Measurements from ENCODE around the gene TCAIM. TPM values are rescaled to one million over a fixed set of nuclear protein-coding genes. Genes with fewer than 3 reads are reported as not detected.
"Not testable (repeated sequence)": the region's sequence is repeated elsewhere in the genome, so short reads cannot be mapped to it uniquely, and the experiment has no call there.

The TCAIM gene
- total and polyA plus RNA-seq, 7 experiments from 2014 or later = 7.7 to 19.8 (median 15.7) TPM

- H3K27ac Mint-ChIP-seq = no peak overlapping the region
- Histone ChIP-seq H3K4me3 (ENCODE audit: low read length) (no peak overlapping the region), H3K36me3 (ENCODE audit: control insufficient read depth in 2 of 3, insufficient read depth in 3 of 3, low read length in 3 of 3) (no peaks in the 10 kb centered on the region), H3K4me1 (ENCODE audit: control insufficient read depth in 2 of 2, insufficient read depth in 2 of 2, low read length in 2 of 2) (no peaks in the 10 kb centered on the region), H3K9me3 (ENCODE audit: control insufficient read depth in 2 of 3, low read length in 3 of 3) (no peaks in the 10 kb centered on the region), H3K27ac (ENCODE audit: low read depth, low read length) (no peak overlapping the region), H3K27me3 (ENCODE audit: control insufficient read depth in 2 of 2, insufficient read depth in 2 of 2, low read length in 2 of 2) (no peaks in the 10 kb centered on the region)
- no peak for DNase-seq
- H3K27me3 Mint-ChIP-seq = peaks cover 0 to 6% (median 0%) of the 10 kb centered on the region in 5 donors
- ATAC-seq = no peak
- intact Hi-C loops (cut with micrococcal nuclease) = no loop called here
- ChIA-PET POLR2A (no interaction called here), CTCF (no interaction called here)
- H3K36me3 Mint-ChIP-seq = peaks cover 0 to 9% (median 0%) of the 10 kb centered on the region in 5 donors
- no peak overlapping the region for H3K4me3 Mint-ChIP-seq
- H3K4me1 Mint-ChIP-seq = peaks cover 0 to 1% (median 0%) of the 10 kb centered on the region in 7 donors
- peaks cover 0 to 3% (median 0%) of the 10 kb centered on the region in 11 donors for H3K9me3 Mint-ChIP-seq
Observed at GRCh38 chr3:44416031-44417030, 77.8 kb downstream of the TCAIM start.

- CTCF ChIA-PET; DNase-seq; H3K4me1 Mint-ChIP-seq; H3K36me3 Mint-ChIP-seq; H3K27me3 Mint-ChIP-seq; H3K27ac ChIP-seq (ENCODE audit: low read depth, low read length); H3K4me1 ChIP-seq (ENCODE audit: control insufficient read depth in 2 of 2, insufficient read depth in 2 of 2, low read length in 2 of 2); H3K27ac Mint-ChIP-seq; H3K9me3 ChIP-seq (ENCODE audit: control insufficient read depth in 2 of 3, low read length in 3 of 3); H3K9me3 Mint-ChIP-seq; H3K27me3 ChIP-seq (ENCODE audit: control insufficient read depth in 2 of 2, insufficient read depth in 2 of 2, low read length in 2 of 2); POLR2A ChIA-PET; intact Hi-C loops (cut with micrococcal nuclease); H3K4me3 Mint-ChIP-seq; ATAC-seq; H3K36me3 ChIP-seq (ENCODE audit: control insufficient read depth in 2 of 3, insufficient read depth in 3 of 3, low read length in 3 of 3); H3K4me3 ChIP-seq (ENCODE audit: low read length): not testable (repeated sequence)
Observed at GRCh38 chr3:44418118-44418517, 79.6 kb downstream of the TCAIM start.

GRCh38 chr3:44418549-44418948 is 80.0 kb downstream of the TCAIM start:
- H3K27ac Mint-ChIP-seq = no peak overlapping the region
- H3K4me3 Mint-ChIP-seq = no peak overlapping the region
- ATAC-seq (no peak), DNase-seq (no peak)
- no peaks in the 10 kb centered on the region for H3K9me3 ChIP-seq (ENCODE audit: control insufficient read depth in 2 of 3, low read length in 3 of 3)
- H3K4me1 ChIP-seq (ENCODE audit: control insufficient read depth in 2 of 2, insufficient read depth in 2 of 2, low read length in 2 of 2) = no peaks in the 10 kb centered on the region
- H3K4me1 Mint-ChIP-seq = peaks cover 0 to 1% (median 0%) of the 10 kb centered on the region in 7 donors
- no peak overlapping the region for H3K4me3 ChIP-seq (ENCODE audit: low read length)
- intact Hi-C loops (cut with micrococcal nuclease) = no loop called here
- H3K27ac ChIP-seq (ENCODE audit: low read depth, low read length) = no peak overlapping the region
- H3K36me3 ChIP-seq (ENCODE audit: control insufficient read depth in 2 of 3, insufficient read depth in 3 of 3, low read length in 3 of 3) = no peaks in the 10 kb centered on the region
- CTCF ChIA-PET = no interaction called here
- H3K27me3 Mint-ChIP-seq = peaks cover 0 to 6% (median 1%) of the 10 kb centered on the region in 5 donors
- POLR2A ChIA-PET = no interaction called here
- H3K9me3 Mint-ChIP-seq = peaks cover 0 to 3% (median 0%) of the 10 kb centered on the region in 11 donors
- peaks cover 0 to 9% (median 0%) of the 10 kb centered on the region in 5 donors for H3K36me3 Mint-ChIP-seq
- no peaks in the 10 kb centered on the region for H3K27me3 ChIP-seq (ENCODE audit: control insufficient read depth in 2 of 2, insufficient read depth in 2 of 2, low read length in 2 of 2)

GRCh38 chr3:44419116-44419922 is 80.8 kb downstream of the TCAIM start:
- ChIA-PET POLR2A (no interaction called here), CTCF (no interaction called here)
- ATAC-seq (no peak), DNase-seq (no peak)
- peaks cover 0 to 6% (median 3%) of the 10 kb centered on the region in 5 donors for H3K27me3 Mint-ChIP-seq
- intact Hi-C loops (cut with micrococcal nuclease) = no loop called here
- peaks cover 0 to 9% (median 0%) of the 10 kb centered on the region in 5 donors for H3K36me3 Mint-ChIP-seq
- H3K4me3 Mint-ChIP-seq = no peak overlapping the region
- Histone ChIP-seq H3K36me3 (ENCODE audit: control insufficient read depth in 2 of 3, insufficient read depth in 3 of 3, low read length in 3 of 3) (no peaks in the 10 kb centered on the region), H3K4me3 (ENCODE audit: low read length) (no peak overlapping the region), H3K9me3 (ENCODE audit: control insufficient read depth in 2 of 3, low read length in 3 of 3) (no peaks in the 10 kb centered on the region), H3K4me1 (ENCODE audit: control insufficient read depth in 2 of 2, insufficient read depth in 2 of 2, low read length in 2 of 2) (no peaks in the 10 kb centered on the region), H3K27ac (ENCODE audit: low read depth, low read length) (no peak overlapping the region), H3K27me3 (ENCODE audit: control insufficient read depth in 2 of 2, insufficient read depth in 2 of 2, low read length in 2 of 2) (no peaks in the 10 kb centered on the region)
- H3K27ac Mint-ChIP-seq = no peak overlapping the region
- H3K9me3 Mint-ChIP-seq = peaks cover 0 to 3% (median 0%) of the 10 kb centered on the region in 11 donors
- peaks cover 0 to 1% (median 0%) of the 10 kb centered on the region in 7 donors for H3K4me1 Mint-ChIP-seq

- Histone ChIP-seq H3K4me3 (ENCODE audit: low read length) (no peak overlapping the region), H3K36me3 (ENCODE audit: control insufficient read depth in 2 of 3, insufficient read depth in 3 of 3, low read length in 3 of 3) (no peaks in the 10 kb centered on the region), H3K9me3 (ENCODE audit: control insufficient read depth in 2 of 3, low read length in 3 of 3) (no peaks in the 10 kb centered on the region), H3K27ac (ENCODE audit: low read depth, low read length) (no peak overlapping the region), H3K27me3 (ENCODE audit: control insufficient read depth in 2 of 2, insufficient read depth in 2 of 2, low read length in 2 of 2) (no peaks in the 10 kb centered on the region), H3K4me1 (ENCODE audit: control insufficient read depth in 2 of 2, insufficient read depth in 2 of 2, low read length in 2 of 2) (no peaks in the 10 kb centered on the region)
- peaks cover 0 to 3% (median 0%) of the 10 kb centered on the region in 11 donors for H3K9me3 Mint-ChIP-seq
- H3K27ac Mint-ChIP-seq = no peak overlapping the region
- peaks cover 0 to 1% (median 0%) of the 10 kb centered on the region in 7 donors for H3K4me1 Mint-ChIP-seq
- peaks cover 0 to 9% (median 0%) of the 10 kb centered on the region in 5 donors for H3K36me3 Mint-ChIP-seq
- H3K4me3 Mint-ChIP-seq = no peak overlapping the region
- ATAC-seq = no peak
- intact Hi-C loops (cut with micrococcal nuclease) = no loop called here
- ChIA-PET CTCF (no interaction called here), POLR2A (no interaction called here)
- no peak for DNase-seq
- peaks cover 0 to 11% (median 5%) of the 10 kb centered on the region in 5 donors for H3K27me3 Mint-ChIP-seq
Observed at GRCh38 chr3:44419923-44420650, 81.5 kb downstream of the TCAIM start.

- H3K4me3 Mint-ChIP-seq = no peak overlapping the region
- H3K36me3 Mint-ChIP-seq = peaks cover 0 to 9% (median 0%) of the 10 kb centered on the region in 5 donors
- no peak overlapping the region for H3K27ac Mint-ChIP-seq
- peaks cover 0 to 3% (median 0%) of the 10 kb centered on the region in 11 donors for H3K9me3 Mint-ChIP-seq
- no peak for ATAC-seq
- H3K36me3 ChIP-seq (ENCODE audit: control insufficient read depth in 2 of 3, insufficient read depth in 3 of 3, low read length in 3 of 3) = no peaks in the 10 kb centered on the region
- no peak overlapping the region for H3K27ac ChIP-seq (ENCODE audit: low read depth, low read length)
- H3K9me3 ChIP-seq (ENCODE audit: control insufficient read depth in 2 of 3, low read length in 3 of 3) = no peaks in the 10 kb centered on the region
- H3K4me3 ChIP-seq (ENCODE audit: low read length) = no peak overlapping the region
- H3K4me1 Mint-ChIP-seq = peaks cover 0 to 1% (median 0%) of the 10 kb centered on the region in 7 donors
- no peaks in the 10 kb centered on the region for H3K4me1 ChIP-seq (ENCODE audit: control insufficient read depth in 2 of 2, insufficient read depth in 2 of 2, low read length in 2 of 2)
- CTCF ChIA-PET = no interaction called here
- intact Hi-C loops (cut with micrococcal nuclease) = no loop called here
- H3K27me3 Mint-ChIP-seq = peaks cover 0 to 11% (median 6%) of the 10 kb centered on the region in 5 donors
- no peaks in the 10 kb centered on the region for H3K27me3 ChIP-seq (ENCODE audit: control insufficient read depth in 2 of 2, insufficient read depth in 2 of 2, low read length in 2 of 2)
- POLR2A ChIA-PET = no interaction called here
- DNase-seq = no peak
Observed at GRCh38 chr3:44420676-44421075, 82.1 kb downstream of the TCAIM start.
